HG03342 (cell line): Measurements from ENCODE around the gene ETFB.
A peak's percentile ranks its signal among the peaks of the same experiment; 100 is the strongest.
"Not testable (repeated sequence)": the region's sequence is repeated elsewhere in the genome, so short reads cannot be mapped to it uniquely, and the experiment has no call there.

Experiments
- ATAC-seq: cut with Tn5 transposase; IDR thresholded peaks from one replicate; pipeline ENCODE4 v1.9.1; 2021; ENCODE audit warnings: mild to moderate bottlenecking, moderate library complexity; ENCODE audit not compliant: unreplicated experiment

ETFB gene

GRCh38 chr19:51365965-51366388 lies at the start of gene ETFB:
Gene ETFB (minus strand): TSS chr19:51366388. CDS start chr19:51366326, 62 bp downstream.
- no peak for ATAC-seq

- no peak for ATAC-seq
Measured at GRCh38 chr19:51415187-51415586, 49.0 kb upstream of the ETFB start.

GRCh38 chr19:51410950-51411748 lies 45.0 kb upstream of the ETFB start:
- no peak for ATAC-seq

- ATAC-seq, result no peak
Measured at GRCh38 chr19:51407511-51408131, 41.4 kb upstream of the ETFB start.

- ATAC-seq, result no peak
Measured at GRCh38 chr19:51402117-51402516, 35.9 kb upstream of the ETFB start.

- not testable (repeated sequence) for ATAC-seq
Measured at GRCh38 chr19:51399936-51400335, 33.7 kb upstream of the ETFB start.

GRCh38 chr19:51399231-51399630 lies 33.0 kb upstream of the ETFB start:
- no peak for ATAC-seq

- ATAC-seq, result no peak
Measured at GRCh38 chr19:51398096-51398704, 32.0 kb upstream of the ETFB start.

GRCh38 chr19:51397453-51397852 lies 31.3 kb upstream of the ETFB start:
- ATAC-seq, result not testable (repeated sequence)

- no peak for ATAC-seq
Measured at GRCh38 chr19:51396175-51396574, 30.0 kb upstream of the ETFB start.

- peak; percentile 79 for ATAC-seq
Measured at GRCh38 chr19:51394050-51394836, 28.1 kb upstream of the ETFB start.

- no peak for ATAC-seq
Measured at GRCh38 chr19:51392701-51393100, 26.5 kb upstream of the ETFB start.

GRCh38 chr19:51391073-51391611 lies 25.0 kb upstream of the ETFB start:
- ATAC-seq, result no peak

GRCh38 chr19:51389143-51389542 lies 23.0 kb upstream of the ETFB start:
- ATAC-seq, result no peak

GRCh38 chr19:51387924-51388389 lies 21.8 kb upstream of the ETFB start, which contains the start of gene LIM2:
Gene LIM2 (minus strand): TSS chr19:51387974. CDS start chr19:51387443, 531 bp downstream.
- ATAC-seq, result no peak

GRCh38 chr19:51386882-51387520 lies 20.8 kb upstream of the ETFB start:
- ATAC-seq, result no peak

GRCh38 chr19:51382004-51382403 lies 15.8 kb upstream of the ETFB start:
- no peak for ATAC-seq

GRCh38 chr19:51380379-51380778 lies 14.2 kb upstream of the ETFB start:
- ATAC-seq, result no peak

- ATAC-seq, result no peak
Measured at GRCh38 chr19:51377422-51377821, 11.2 kb upstream of the ETFB start.
